ENCODE data around the gene HSBP1. TPM values are rescaled to one million over a fixed set of nuclear protein-coding genes. Genes with fewer than 3 reads are reported as not detected.

The HSBP1 gene
- total RNA-seq, 1 experiment from 2014 or later: 197 TPM

DNA sequence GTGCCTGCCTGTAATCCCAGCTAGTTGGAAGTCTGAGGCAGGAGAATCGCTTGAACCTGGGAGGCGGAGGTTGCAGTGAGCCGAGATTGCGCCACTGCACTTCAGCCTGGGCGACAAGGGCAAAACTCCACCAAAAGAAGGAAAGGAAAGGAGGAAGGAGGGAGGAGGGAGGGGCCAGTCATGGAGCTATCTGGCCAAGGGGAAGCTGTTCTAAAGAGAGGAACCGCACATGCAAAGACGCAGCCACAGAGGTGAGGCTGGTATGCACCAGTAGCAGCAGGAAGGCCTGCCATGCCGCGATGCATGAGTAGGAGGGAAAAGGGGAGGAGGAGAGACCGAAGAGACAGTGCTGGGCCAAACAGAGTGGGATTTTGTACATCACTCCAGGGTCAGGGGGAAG is 35.9 kb downstream of the HSBP1 start:
- H3K4me1 Mint-ChIP-seq: peaks cover 72% of the 10 kb centered on the region
- TF ChIP-seq, protein P1, sequence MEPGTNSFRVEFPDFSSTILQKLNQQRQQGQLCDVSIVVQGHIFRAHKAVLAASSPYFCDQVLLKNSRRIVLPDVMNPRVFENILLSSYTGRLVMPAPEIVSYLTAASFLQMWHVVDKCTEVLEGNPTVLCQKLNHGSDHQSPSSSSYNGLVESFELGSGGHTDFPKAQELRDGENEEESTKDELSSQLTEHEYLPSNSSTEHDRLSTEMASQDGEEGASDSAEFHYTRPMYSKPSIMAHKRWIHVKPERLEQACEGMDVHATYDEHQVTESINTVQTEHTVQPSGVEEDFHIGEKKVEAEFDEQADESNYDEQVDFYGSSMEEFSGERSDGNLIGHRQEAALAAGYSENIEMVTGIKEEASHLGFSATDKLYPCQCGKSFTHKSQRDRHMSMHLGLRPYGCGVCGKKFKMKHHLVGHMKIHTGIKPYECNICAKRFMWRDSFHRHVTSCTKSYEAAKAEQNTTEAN (CRISPR knock-in tag; IDR thresholded peaks at IDR 0.05): no peak
- TF ChIP-seq, protein P2, sequence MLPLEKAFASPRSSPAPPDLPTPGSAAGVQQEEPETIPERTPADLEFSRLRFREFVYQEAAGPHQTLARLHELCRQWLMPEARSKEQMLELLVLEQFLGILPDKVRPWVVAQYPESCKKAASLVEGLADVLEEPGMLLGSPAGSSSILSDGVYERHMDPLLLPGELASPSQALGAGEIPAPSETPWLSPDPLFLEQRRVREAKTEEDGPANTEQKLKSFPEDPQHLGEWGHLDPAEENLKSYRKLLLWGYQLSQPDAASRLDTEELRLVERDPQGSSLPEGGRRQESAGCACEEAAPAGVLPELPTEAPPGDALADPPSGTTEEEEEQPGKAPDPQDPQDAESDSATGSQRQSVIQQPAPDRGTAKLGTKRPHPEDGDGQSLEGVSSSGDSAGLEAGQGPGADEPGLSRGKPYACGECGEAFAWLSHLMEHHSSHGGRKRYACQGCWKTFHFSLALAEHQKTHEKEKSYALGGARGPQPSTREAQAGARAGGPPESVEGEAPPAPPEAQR (CRISPR knock-in tag; IDR thresholded peaks at IDR 0.05): no peak
- TF ChIP-seq CREM (CRISPR knock-in tag; IDR thresholded peaks at IDR 0.05) (no peak), TEAD1 (CRISPR knock-in tag; IDR thresholded peaks at IDR 0.05) (0 out of 2 replicates have a peak, but pooled peaks have one; percentile 45), RORB (CRISPR knock-in tag; IDR thresholded peaks at IDR 0.05) (no peak)
- TF ChIP-seq, protein P3, sequence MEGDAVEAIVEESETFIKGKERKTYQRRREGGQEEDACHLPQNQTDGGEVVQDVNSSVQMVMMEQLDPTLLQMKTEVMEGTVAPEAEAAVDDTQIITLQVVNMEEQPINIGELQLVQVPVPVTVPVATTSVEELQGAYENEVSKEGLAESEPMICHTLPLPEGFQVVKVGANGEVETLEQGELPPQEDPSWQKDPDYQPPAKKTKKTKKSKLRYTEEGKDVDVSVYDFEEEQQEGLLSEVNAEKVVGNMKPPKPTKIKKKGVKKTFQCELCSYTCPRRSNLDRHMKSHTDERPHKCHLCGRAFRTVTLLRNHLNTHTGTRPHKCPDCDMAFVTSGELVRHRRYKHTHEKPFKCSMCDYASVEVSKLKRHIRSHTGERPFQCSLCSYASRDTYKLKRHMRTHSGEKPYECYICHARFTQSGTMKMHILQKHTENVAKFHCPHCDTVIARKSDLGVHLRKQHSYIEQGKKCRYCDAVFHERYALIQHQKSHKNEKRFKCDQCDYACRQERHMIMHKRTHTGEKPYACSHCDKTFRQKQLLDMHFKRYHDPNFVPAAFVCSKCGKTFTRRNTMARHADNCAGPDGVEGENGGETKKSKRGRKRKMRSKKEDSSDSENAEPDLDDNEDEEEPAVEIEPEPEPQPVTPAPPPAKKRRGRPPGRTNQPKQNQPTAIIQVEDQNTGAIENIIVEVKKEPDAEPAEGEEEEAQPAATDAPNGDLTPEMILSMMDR (IDR thresholded peaks at IDR 0.05): no peak
- TF ChIP-seq, protein P4, sequence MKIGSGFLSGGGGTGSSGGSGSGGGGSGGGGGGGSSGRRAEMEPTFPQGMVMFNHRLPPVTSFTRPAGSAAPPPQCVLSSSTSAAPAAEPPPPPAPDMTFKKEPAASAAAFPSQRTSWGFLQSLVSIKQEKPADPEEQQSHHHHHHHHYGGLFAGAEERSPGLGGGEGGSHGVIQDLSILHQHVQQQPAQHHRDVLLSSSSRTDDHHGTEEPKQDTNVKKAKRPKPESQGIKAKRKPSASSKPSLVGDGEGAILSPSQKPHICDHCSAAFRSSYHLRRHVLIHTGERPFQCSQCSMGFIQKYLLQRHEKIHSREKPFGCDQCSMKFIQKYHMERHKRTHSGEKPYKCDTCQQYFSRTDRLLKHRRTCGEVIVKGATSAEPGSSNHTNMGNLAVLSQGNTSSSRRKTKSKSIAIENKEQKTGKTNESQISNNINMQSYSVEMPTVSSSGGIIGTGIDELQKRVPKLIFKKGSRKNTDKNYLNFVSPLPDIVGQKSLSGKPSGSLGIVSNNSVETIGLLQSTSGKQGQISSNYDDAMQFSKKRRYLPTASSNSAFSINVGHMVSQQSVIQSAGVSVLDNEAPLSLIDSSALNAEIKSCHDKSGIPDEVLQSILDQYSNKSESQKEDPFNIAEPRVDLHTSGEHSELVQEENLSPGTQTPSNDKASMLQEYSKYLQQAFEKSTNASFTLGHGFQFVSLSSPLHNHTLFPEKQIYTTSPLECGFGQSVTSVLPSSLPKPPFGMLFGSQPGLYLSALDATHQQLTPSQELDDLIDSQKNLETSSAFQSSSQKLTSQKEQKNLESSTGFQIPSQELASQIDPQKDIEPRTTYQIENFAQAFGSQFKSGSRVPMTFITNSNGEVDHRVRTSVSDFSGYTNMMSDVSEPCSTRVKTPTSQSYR (CRISPR knock-in tag; IDR thresholded peaks at IDR 0.05): no peak
- TF ChIP-seq, protein P5, sequence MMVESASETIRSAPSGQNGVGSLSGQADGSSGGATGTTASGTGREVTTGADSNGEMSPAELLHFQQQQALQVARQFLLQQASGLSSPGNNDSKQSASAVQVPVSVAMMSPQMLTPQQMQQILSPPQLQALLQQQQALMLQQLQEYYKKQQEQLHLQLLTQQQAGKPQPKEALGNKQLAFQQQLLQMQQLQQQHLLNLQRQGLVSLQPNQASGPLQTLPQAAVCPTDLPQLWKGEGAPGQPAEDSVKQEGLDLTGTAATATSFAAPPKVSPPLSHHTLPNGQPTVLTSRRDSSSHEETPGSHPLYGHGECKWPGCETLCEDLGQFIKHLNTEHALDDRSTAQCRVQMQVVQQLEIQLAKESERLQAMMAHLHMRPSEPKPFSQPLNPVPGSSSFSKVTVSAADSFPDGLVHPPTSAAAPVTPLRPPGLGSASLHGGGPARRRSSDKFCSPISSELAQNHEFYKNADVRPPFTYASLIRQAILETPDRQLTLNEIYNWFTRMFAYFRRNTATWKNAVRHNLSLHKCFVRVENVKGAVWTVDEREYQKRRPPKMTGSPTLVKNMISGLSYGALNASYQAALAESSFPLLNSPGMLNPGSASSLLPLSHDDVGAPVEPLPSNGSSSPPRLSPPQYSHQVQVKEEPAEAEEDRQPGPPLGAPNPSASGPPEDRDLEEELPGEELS (CRISPR knock-in tag; IDR thresholded peaks at IDR 0.05): no peak
- TF ChIP-seq, protein P6, sequence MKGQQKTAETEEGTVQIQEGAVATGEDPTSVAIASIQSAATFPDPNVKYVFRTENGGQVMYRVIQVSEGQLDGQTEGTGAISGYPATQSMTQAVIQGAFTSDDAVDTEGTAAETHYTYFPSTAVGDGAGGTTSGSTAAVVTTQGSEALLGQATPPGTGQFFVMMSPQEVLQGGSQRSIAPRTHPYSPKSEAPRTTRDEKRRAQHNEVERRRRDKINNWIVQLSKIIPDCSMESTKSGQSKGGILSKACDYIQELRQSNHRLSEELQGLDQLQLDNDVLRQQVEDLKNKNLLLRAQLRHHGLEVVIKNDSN (CRISPR knock-in tag; IDR thresholded peaks at IDR 0.05): no peak
- no peaks in the 10 kb centered on the region for H3K36me3 Mint-ChIP-seq
- ChIA-PET POLR2A (no interaction called here), CTCF (interaction anchor here (1.2 to 2.0 kb wide), 3 partner anchors 17 to 83 kb away, joined by 3 to 7 read pairs (median 3); no protein-coding TSS in a partner anchor)
- H3K4me3 Mint-ChIP-seq: no peak overlapping the region
- DNase-seq (ENCODE audit: low spot score) (peak; percentile 27), ATAC-seq (peak; percentile 12)
- no peaks in the 10 kb centered on the region for H3K27me3 Mint-ChIP-seq (ENCODE audit: low read depth)
- no peaks in the 10 kb centered on the region for H3K9me3 Mint-ChIP-seq
- peak overlapping the region; percentile 97 for H3K27ac Mint-ChIP-seq

DNA sequence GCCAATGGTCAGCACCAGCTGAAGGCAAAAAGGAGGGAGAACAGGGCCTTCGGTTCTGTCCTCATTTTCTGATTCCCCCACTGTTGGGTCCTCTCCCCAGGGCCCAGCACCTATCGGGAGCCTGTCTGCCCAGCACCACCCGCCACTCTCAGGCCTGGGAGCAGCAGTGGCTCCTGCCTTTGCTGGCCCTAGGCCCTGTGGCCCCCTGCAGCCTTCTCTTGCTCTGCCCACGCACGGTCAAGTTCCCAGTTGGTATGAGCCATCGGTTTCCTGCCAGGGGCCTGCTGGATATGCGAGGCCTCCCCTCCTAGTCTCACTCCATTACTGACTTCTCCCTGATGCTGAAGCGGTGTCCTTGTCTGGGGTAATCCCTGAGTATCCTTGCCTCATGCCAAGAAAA is 37.5 kb downstream of the HSBP1 start:
- no peak for DNase-seq (ENCODE audit: low spot score)
- no peak for TF ChIP-seq NR1H2 (CRISPR knock-in tag; IDR thresholded peaks at IDR 0.05)

More for the DNA sequence above, 37.5 kb downstream of the HSBP1 start:
- no peak for ATAC-seq
- no peak overlapping the region for H3K4me3 Mint-ChIP-seq
- H3K4me1 Mint-ChIP-seq: peaks cover 72% of the 10 kb centered on the region
- no peaks in the 10 kb centered on the region for H3K27me3 Mint-ChIP-seq (ENCODE audit: low read depth)
- ChIA-PET POLR2A (no interaction called here), CTCF (interaction anchor here (1.1 kb wide), 1 partner anchor 19 kb away, joined by 3 read pairs; no protein-coding TSS in a partner anchor)
- H3K36me3 Mint-ChIP-seq: no peaks in the 10 kb centered on the region
- H3K9me3 Mint-ChIP-seq: no peaks in the 10 kb centered on the region
- no peak overlapping the region for H3K27ac Mint-ChIP-seq

All from WTC11 (cell line).